CD14-positive monocyte (primary cell): ENCODE data around the gene TNS4. TPM values are rescaled to one million over a fixed set of nuclear protein-coding genes. Genes with fewer than 3 reads are reported as not detected.
A peak's percentile ranks its signal among the peaks of the same experiment; 100 is the strongest.

ENCODE experiments used
- DNase-seq, 3 donors: peaks; one replicate each; pipeline ENCODE4 v3.0.0-alpha.2; 2011 to 2022
- H2AFZ ChIP-seq: 2 replicates; pipeline ENCODE4 v1.6.0; 2012; ENCODE audit warnings: mild to moderate bottlenecking, low read depth, low read length, inconsistent platforms; ENCODE audit not compliant: insufficient read depth, poor library complexity, severe bottlenecking
- H3K27ac ChIP-seq, 2 donors: 1 replicate in 1 of 2; 2 replicates in 1 of 2; pipeline ENCODE4 v1.5.1; 2012 to 2013; ENCODE audit warnings: low read length in 2 of 2, control low read depth in 1 of 2, inconsistent platforms in 1 of 2, low read depth in 1 of 2, mild to moderate bottlenecking in 1 of 2
- H3K27me3 ChIP-seq, 2 donors: one replicate each; pipeline versions ENCODE4 v1.6.0 to v1.6.1; 2011 to 2013; ENCODE audit warnings: low read length in 2 of 2; ENCODE audit not compliant: control insufficient read depth in 2 of 2, insufficient read depth in 2 of 2
- H3K36me3 ChIP-seq, 2 donors: replicated peaks in 1 of 2; 1 replicate in 1 of 2; 2 replicates in 1 of 2; pipeline versions ENCODE4 v1.5.1 to v1.6.1; 2012 to 2013; ENCODE audit warnings: low read length in 2 of 2, control low read depth in 1 of 2, inconsistent platforms in 1 of 2, mild to moderate bottlenecking in 1 of 2; ENCODE audit not compliant: insufficient read depth in 2 of 2, control insufficient read depth in 1 of 2
- H3K4me1 ChIP-seq, 2 donors: 1 replicate in 1 of 2; 2 replicates in 1 of 2; pipeline versions ENCODE4 v1.5.1 to v1.6.1; 2012 to 2013; ENCODE audit warnings: low read length in 2 of 2, control low read depth in 1 of 2, inconsistent platforms in 1 of 2, mild to moderate bottlenecking in 1 of 2, moderate library complexity in 1 of 2; ENCODE audit not compliant: insufficient read depth in 2 of 2, control insufficient read depth in 1 of 2
- H3K4me2 ChIP-seq: replicated peaks from 2 replicates; pipeline ENCODE3; 2012; ENCODE audit warnings: low read length, moderate library complexity, mild to moderate bottlenecking; ENCODE audit not compliant: poor library complexity, severe bottlenecking; ENCODE audit errors: extremely low read depth
- H3K4me3 ChIP-seq, 3 experiments: fragments of 200-600 bp in 1 of 3; sonication (generic) in 1 of 3; replicated peaks in 1 of 3; 1 replicate in 2 of 3; 2 replicates in 1 of 3; pipeline ENCODE4 v1.5.1; 2011 to 2013; ENCODE audit warnings: low read length in 3 of 3, mild to moderate bottlenecking in 3 of 3, control low read depth in 2 of 3, low read depth in 2 of 3, inconsistent platforms in 1 of 3, moderate library complexity in 1 of 3
- H3K79me2 ChIP-seq: 2 replicates; pipeline ENCODE4 v1.6.0; 2012; ENCODE audit warnings: mild to moderate bottlenecking, control low read depth, inconsistent platforms, low read length, moderate library complexity; ENCODE audit not compliant: insufficient read depth
- H3K9ac ChIP-seq: 2 replicates; pipeline ENCODE4 v1.6.0; 2017; ENCODE audit warnings: low read length, mild to moderate bottlenecking; ENCODE audit not compliant: insufficient read depth, poor library complexity, severe bottlenecking
- H3K9me3 ChIP-seq, 2 donors: replicated peaks in 1 of 2; 1 replicate in 1 of 2; 2 replicates in 1 of 2; pipeline versions ENCODE4 v1.5.1 to v1.6.1; 2012 to 2013; ENCODE audit warnings: low read length in 2 of 2, control low read depth in 1 of 2; ENCODE audit not compliant: control insufficient read depth in 1 of 2, insufficient read depth in 1 of 2
- H4K20me1 ChIP-seq: 2 replicates; pipeline ENCODE4 v1.6.0; 2012; ENCODE audit warnings: mild to moderate bottlenecking, low read length, control low read depth, moderate library complexity; ENCODE audit not compliant: insufficient read depth
- H3K27ac Mint-ChIP-seq, 7 donors: one replicate each; pipeline ENCODE4 v1.8.0; 2020; ENCODE audit warnings: mild to moderate bottlenecking in 7 of 7, mixed read lengths in 7 of 7, moderate library complexity in 6 of 7, inconsistent platforms in 2 of 7
- H3K27me3 Mint-ChIP-seq, 3 donors: one replicate each; pipeline ENCODE4 v1.8.0; 2021 to 2022; ENCODE audit warnings: low read depth in 3 of 3, mild to moderate bottlenecking in 3 of 3, mixed read lengths in 3 of 3, moderate library complexity in 3 of 3, inconsistent platforms in 1 of 3
- H3K36me3 Mint-ChIP-seq, 2 donors: one replicate each; pipeline ENCODE4 v1.8.0; 2020; ENCODE audit warnings: mixed read lengths in 2 of 2, inconsistent platforms in 1 of 2, mild to moderate bottlenecking in 1 of 2
- H3K4me1 Mint-ChIP-seq: one replicate; pipeline ENCODE4 v1.8.0; 2020; ENCODE audit warnings: mild to moderate bottlenecking, mixed read lengths
- H3K4me3 Mint-ChIP-seq, 2 donors: one replicate each; pipeline ENCODE4 v1.8.0; 2020; ENCODE audit warnings: mild to moderate bottlenecking in 2 of 2, mixed read lengths in 2 of 2, moderate library complexity in 1 of 2
- H3K9me3 Mint-ChIP-seq, 7 donors: one replicate each; pipeline ENCODE4 v1.8.0; 2020 to 2022; ENCODE audit warnings: mixed read lengths in 7 of 7, mild to moderate bottlenecking in 6 of 7, moderate library complexity in 6 of 7, inconsistent platforms in 2 of 7
- CTCF ChIP-seq: fragments of 200-600 bp; IDR thresholded peaks from one replicate; pipeline ENCODE4 v1.8.0; 2022; ENCODE audit warnings: antibody characterized with exemption, mild to moderate bottlenecking
- WGBS: methylation state at CpG from one replicate; pipeline ENCODE4 v1.1.5; 2013; ENCODE audit warnings: missing lambda C conversion rate; ENCODE audit not compliant: insufficient coverage; 5-methylcytosine and 5-hydroxymethylcytosine counted together
- intact Hi-C, 2 donors: fragments of 100-400 bp; cut with micrococcal nuclease; formaldehyde crosslinking; loops; one replicate each; pipeline versions ENCODE4 v1.15.0 to v1.15.1; 2023
- polyA plus RNA-seq, 3 donors: library from polyadenylated mRNA; depleted of rRNA in 1 of 3; unstranded in 2 of 3; stranded (reverse) in 1 of 3; fragments of 300-500 nt in 2 of 3; fragments of >200 nt in 1 of 3; fragmentation: Illumina TruSeq in 2 of 3; gene quantifications; 1 replicate in 2 of 3; 2 replicates in 1 of 3; pipeline ENCODE4 v1.2.3, GENCODE V29; 2012 to 2021

TNS4 gene
- polyA plus RNA-seq, 3 donors: not detected

DNA sequence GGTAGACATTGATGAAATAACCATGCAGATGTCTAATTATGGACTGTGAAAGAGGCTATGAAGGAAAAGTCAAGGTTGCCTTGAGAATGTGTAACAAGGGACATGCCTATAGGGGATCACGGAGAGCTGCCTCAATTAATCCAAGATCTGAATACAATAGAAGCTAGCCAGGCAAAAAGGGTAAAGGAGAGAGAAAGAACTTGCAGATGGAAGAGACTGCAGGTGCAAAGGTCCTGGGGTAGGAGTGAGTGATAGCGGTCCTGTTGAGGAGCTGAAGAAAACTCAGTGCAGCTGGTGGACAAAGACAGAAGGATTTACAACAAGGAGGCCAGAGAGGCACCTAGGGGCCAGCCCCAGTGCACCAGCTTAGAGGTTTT, 15.9 kb upstream of the TNS4 start:
- Histone ChIP-seq H3K79me2 (no peaks in the 10 kb centered on the region), H3K4me3 (no peak overlapping the region), H3K27ac (no peak overlapping the region), H4K20me1 (no peaks in the 10 kb centered on the region), H3K27me3 (peaks cover 20 to 51% of the 10 kb centered on the region in 2 donors), H3K9ac (peak overlapping the region; percentile 25), H3K36me3 (no peaks in the 10 kb centered on the region), H3K4me2 (no peak overlapping the region), H2AFZ (no peak overlapping the region), H3K4me1 (peaks cover 9 to 14% of the 10 kb centered on the region in 2 donors), H3K9me3 (no peaks in the 10 kb centered on the region)
- 79% methylated on average over 2 of the region's 2 CpGs for WGBS
- DNase-seq: no peak
- peaks cover 49 to 79% (median 70%) of the 10 kb centered on the region in 3 donors for H3K27me3 Mint-ChIP-seq
- peak overlapping the region in 1 of 2 donors; percentile 40 for H3K4me3 Mint-ChIP-seq
- peaks cover 27% of the 10 kb centered on the region for H3K4me1 Mint-ChIP-seq
- H3K9me3 Mint-ChIP-seq: peaks cover 0 to 5% (median 2%) of the 10 kb centered on the region in 7 donors
- peak overlapping the region in 1 of 7 donors; percentile 62 for H3K27ac Mint-ChIP-seq
- intact Hi-C loops: no loop called here
- no peaks in the 10 kb centered on the region for H3K36me3 Mint-ChIP-seq
- TF ChIP-seq CTCF: no peak

DNA sequence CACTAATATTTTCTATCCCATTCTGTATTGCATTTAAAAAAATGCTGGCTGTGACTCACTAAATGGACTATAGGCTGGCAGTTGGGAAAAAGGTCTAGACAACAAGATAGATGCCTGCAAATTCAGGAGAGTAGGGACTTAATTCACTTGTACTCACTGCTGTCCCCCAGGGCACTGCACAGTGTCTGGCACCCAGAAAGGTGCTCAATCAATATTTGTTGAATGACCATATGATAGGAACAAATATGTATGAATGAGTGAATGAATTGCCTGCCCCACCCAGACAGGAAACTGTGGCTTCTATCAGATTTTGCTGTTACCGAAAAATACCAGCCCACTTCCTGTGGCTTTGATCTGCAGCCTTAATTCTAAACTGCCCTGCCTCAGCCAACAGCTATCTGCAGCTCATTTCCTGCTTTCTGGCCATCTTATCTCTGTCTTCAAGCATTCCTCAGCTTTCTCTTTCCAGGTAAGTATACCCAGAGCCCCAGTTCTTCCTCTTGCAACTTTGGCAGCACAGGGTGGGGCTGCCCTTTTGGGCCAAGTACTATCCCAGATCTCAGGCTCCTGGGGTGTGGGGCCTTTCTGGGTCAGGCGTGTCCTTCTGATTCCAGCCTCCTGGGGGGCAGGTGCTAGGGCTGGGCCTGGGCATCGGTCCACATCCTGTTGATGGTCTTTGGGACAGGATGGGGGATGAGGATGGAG, 15.3 kb upstream of the TNS4 start:
- H3K9me3 Mint-ChIP-seq: peaks cover 0 to 5% (median 2%) of the 10 kb centered on the region in 7 donors
- no peak overlapping the region for H3K27ac ChIP-seq
- H3K4me3 Mint-ChIP-seq: peak overlapping the region in 1 of 2 donors; percentile 40

More for the DNA sequence above, 15.3 kb upstream of the TNS4 start:
- H3K9me3 ChIP-seq: no peaks in the 10 kb centered on the region
- H3K4me2 ChIP-seq: no peak overlapping the region
- DNase-seq: no peak
- no peak overlapping the region for H3K4me3 ChIP-seq
- H2AFZ ChIP-seq: no peak overlapping the region
- peaks cover 20 to 51% of the 10 kb centered on the region in 2 donors for H3K27me3 ChIP-seq
- H3K9ac ChIP-seq: peak overlapping the region; percentile 25
- H3K4me1 ChIP-seq: peaks cover 9 to 14% of the 10 kb centered on the region in 2 donors
- 3% methylated on average over 3 of the region's 3 CpGs for WGBS
- no peaks in the 10 kb centered on the region for H3K36me3 ChIP-seq
- Mint-ChIP-seq H3K4me1 (peaks cover 27% of the 10 kb centered on the region), H3K36me3 (no peaks in the 10 kb centered on the region), H3K27ac (no peak overlapping the region), H3K27me3 (peaks cover 52 to 80% (median 71%) of the 10 kb centered on the region in 3 donors)
- H4K20me1 ChIP-seq: no peaks in the 10 kb centered on the region
- no peaks in the 10 kb centered on the region for H3K79me2 ChIP-seq
- intact Hi-C loops: no loop called here
- TF ChIP-seq CTCF: no peak
